LNCaP clone FGC (cell line): Measurements from ENCODE around the gene SLC35E3.
"Not testable (repeated sequence)": the region's sequence is repeated elsewhere in the genome, so short reads cannot be mapped to it uniquely, and the experiment has no call there.

ENCODE experiments used
- DNase-seq: peaks from one replicate; pipeline ENCODE4 v3.0.0-alpha.2; 2011; ENCODE audit warnings: low read depth
- H3K4me3 ChIP-seq: 2 replicates; pipeline ENCODE4 v1.5.1; 2011; ENCODE audit warnings: mild to moderate bottlenecking, low read depth, low read length, control low read depth
- CTCF ChIP-seq: IDR thresholded peaks from 2 replicates; pipeline ENCODE4 v1.5.1; 2012; ENCODE audit warnings: mild to moderate bottlenecking; ENCODE audit not compliant: control insufficient read depth, insufficient read depth; ENCODE audit errors: extremely low read depth

The SLC35E3 gene

GRCh38 chr12:68808388-68809189, 62.6 kb downstream of the SLC35E3 start:
- peak overlapping the region; percentile 96 for H3K4me3 ChIP-seq
- DNase-seq = peak; percentile 80
- TF ChIP-seq CTCF = no peak

GRCh38 chr12:68809190-68810026, 63.4 kb downstream of the SLC35E3 start:
- no peak for TF ChIP-seq CTCF
- peak overlapping the region; percentile 96 for H3K4me3 ChIP-seq
- DNase-seq = no peak

- H3K4me3 ChIP-seq = peak overlapping the region; percentile 96
- DNase-seq = not testable (repeated sequence)
Observed at GRCh38 chr12:68810027-68810389, 64.0 kb downstream of the SLC35E3 start.

GRCh38 chr12:68811573-68811972, 65.6 kb downstream of the SLC35E3 start:
- not testable (repeated sequence) for H3K4me3 ChIP-seq, DNase-seq

- TF ChIP-seq CTCF = no peak
- no peak overlapping the region for H3K4me3 ChIP-seq
- DNase-seq = no peak
Observed at GRCh38 chr12:68812553-68813241, 66.7 kb downstream of the SLC35E3 start.

- no peak for DNase-seq
- H3K4me3 ChIP-seq = no peak overlapping the region
Observed at GRCh38 chr12:68813242-68813593, 67.2 kb downstream of the SLC35E3 start.

More at GRCh38 chr12:68813242-68813593, 67.2 kb downstream of the SLC35E3 start:
- no peak for TF ChIP-seq CTCF
